CD14-positive monocyte (primary cell): ENCODE data around the gene SPEF2. TPM values are rescaled to one million over a fixed set of nuclear protein-coding genes. Genes with fewer than 3 reads are reported as not detected.

Experiments used
- DNase-seq, 3 donors: peaks; one replicate each; pipeline ENCODE4 v3.0.0-alpha.2; 2011 to 2022
- H2AFZ ChIP-seq: 2 replicates; pipeline ENCODE4 v1.6.0; 2012; ENCODE audit warnings: mild to moderate bottlenecking, low read depth, low read length, inconsistent platforms; ENCODE audit not compliant: insufficient read depth, poor library complexity, severe bottlenecking
- H3K27ac ChIP-seq, 2 donors: 1 replicate in 1 of 2; 2 replicates in 1 of 2; pipeline ENCODE4 v1.5.1; 2012 to 2013; ENCODE audit warnings: low read length in 2 of 2, control low read depth in 1 of 2, inconsistent platforms in 1 of 2, low read depth in 1 of 2, mild to moderate bottlenecking in 1 of 2
- H3K27me3 ChIP-seq, 2 donors: one replicate each; pipeline versions ENCODE4 v1.6.0 to v1.6.1; 2011 to 2013; ENCODE audit warnings: low read length in 2 of 2; ENCODE audit not compliant: control insufficient read depth in 2 of 2, insufficient read depth in 2 of 2
- H3K36me3 ChIP-seq, 2 donors: replicated peaks in 1 of 2; 1 replicate in 1 of 2; 2 replicates in 1 of 2; pipeline versions ENCODE4 v1.5.1 to v1.6.1; 2012 to 2013; ENCODE audit warnings: low read length in 2 of 2, control low read depth in 1 of 2, inconsistent platforms in 1 of 2, mild to moderate bottlenecking in 1 of 2; ENCODE audit not compliant: insufficient read depth in 2 of 2, control insufficient read depth in 1 of 2
- H3K4me1 ChIP-seq, 2 donors: 1 replicate in 1 of 2; 2 replicates in 1 of 2; pipeline versions ENCODE4 v1.5.1 to v1.6.1; 2012 to 2013; ENCODE audit warnings: low read length in 2 of 2, control low read depth in 1 of 2, inconsistent platforms in 1 of 2, mild to moderate bottlenecking in 1 of 2, moderate library complexity in 1 of 2; ENCODE audit not compliant: insufficient read depth in 2 of 2, control insufficient read depth in 1 of 2
- H3K4me2 ChIP-seq: replicated peaks from 2 replicates; pipeline ENCODE3; 2012; ENCODE audit warnings: low read length, moderate library complexity, mild to moderate bottlenecking; ENCODE audit not compliant: poor library complexity, severe bottlenecking; ENCODE audit errors: extremely low read depth
- H3K4me3 ChIP-seq, 3 experiments: fragments of 200-600 bp in 1 of 3; sonication (generic) in 1 of 3; replicated peaks in 1 of 3; 1 replicate in 2 of 3; 2 replicates in 1 of 3; pipeline ENCODE4 v1.5.1; 2011 to 2013; ENCODE audit warnings: low read length in 3 of 3, mild to moderate bottlenecking in 3 of 3, control low read depth in 2 of 3, low read depth in 2 of 3, inconsistent platforms in 1 of 3, moderate library complexity in 1 of 3
- H3K79me2 ChIP-seq: 2 replicates; pipeline ENCODE4 v1.6.0; 2012; ENCODE audit warnings: mild to moderate bottlenecking, control low read depth, inconsistent platforms, low read length, moderate library complexity; ENCODE audit not compliant: insufficient read depth
- H3K9ac ChIP-seq: 2 replicates; pipeline ENCODE4 v1.6.0; 2017; ENCODE audit warnings: low read length, mild to moderate bottlenecking; ENCODE audit not compliant: insufficient read depth, poor library complexity, severe bottlenecking
- H3K9me3 ChIP-seq, 2 donors: replicated peaks in 1 of 2; 1 replicate in 1 of 2; 2 replicates in 1 of 2; pipeline versions ENCODE4 v1.5.1 to v1.6.1; 2012 to 2013; ENCODE audit warnings: low read length in 2 of 2, control low read depth in 1 of 2; ENCODE audit not compliant: control insufficient read depth in 1 of 2, insufficient read depth in 1 of 2
- H4K20me1 ChIP-seq: 2 replicates; pipeline ENCODE4 v1.6.0; 2012; ENCODE audit warnings: mild to moderate bottlenecking, low read length, control low read depth, moderate library complexity; ENCODE audit not compliant: insufficient read depth
- H3K27ac Mint-ChIP-seq, 7 donors: one replicate each; pipeline ENCODE4 v1.8.0; 2020; ENCODE audit warnings: mild to moderate bottlenecking in 7 of 7, mixed read lengths in 7 of 7, moderate library complexity in 6 of 7, inconsistent platforms in 2 of 7
- H3K27me3 Mint-ChIP-seq, 3 donors: one replicate each; pipeline ENCODE4 v1.8.0; 2021 to 2022; ENCODE audit warnings: low read depth in 3 of 3, mild to moderate bottlenecking in 3 of 3, mixed read lengths in 3 of 3, moderate library complexity in 3 of 3, inconsistent platforms in 1 of 3
- H3K36me3 Mint-ChIP-seq, 2 donors: one replicate each; pipeline ENCODE4 v1.8.0; 2020; ENCODE audit warnings: mixed read lengths in 2 of 2, inconsistent platforms in 1 of 2, mild to moderate bottlenecking in 1 of 2
- H3K4me1 Mint-ChIP-seq: one replicate; pipeline ENCODE4 v1.8.0; 2020; ENCODE audit warnings: mild to moderate bottlenecking, mixed read lengths
- H3K4me3 Mint-ChIP-seq, 2 donors: one replicate each; pipeline ENCODE4 v1.8.0; 2020; ENCODE audit warnings: mild to moderate bottlenecking in 2 of 2, mixed read lengths in 2 of 2, moderate library complexity in 1 of 2
- H3K9me3 Mint-ChIP-seq, 7 donors: one replicate each; pipeline ENCODE4 v1.8.0; 2020 to 2022; ENCODE audit warnings: mixed read lengths in 7 of 7, mild to moderate bottlenecking in 6 of 7, moderate library complexity in 6 of 7, inconsistent platforms in 2 of 7
- WGBS: methylation state at CpG from one replicate; pipeline ENCODE4 v1.1.5; 2013; ENCODE audit warnings: missing lambda C conversion rate; ENCODE audit not compliant: insufficient coverage; 5-methylcytosine and 5-hydroxymethylcytosine counted together
- intact Hi-C, 2 donors: fragments of 100-400 bp; cut with micrococcal nuclease; formaldehyde crosslinking; loops; one replicate each; pipeline versions ENCODE4 v1.15.0 to v1.15.1; 2023
- polyA plus RNA-seq, 3 donors: library from polyadenylated mRNA; depleted of rRNA in 1 of 3; unstranded in 2 of 3; stranded (reverse) in 1 of 3; fragments of 300-500 nt in 2 of 3; fragments of >200 nt in 1 of 3; fragmentation: Illumina TruSeq in 2 of 3; gene quantifications; 1 replicate in 2 of 3; 2 replicates in 1 of 3; pipeline ENCODE4 v1.2.3, GENCODE V29; 2012 to 2021
- TF ChIP-seq, protein P1 (sequence below): fragments of 200-600 bp; IDR thresholded peaks from one replicate; pipeline ENCODE4 v1.8.0; 2022; ENCODE audit warnings: antibody characterized with exemption, mild to moderate bottlenecking

The SPEF2 gene
- polyA plus RNA-seq, 3 donors, result 0.46 to 0.96 (median 0.48) TPM

DNA sequence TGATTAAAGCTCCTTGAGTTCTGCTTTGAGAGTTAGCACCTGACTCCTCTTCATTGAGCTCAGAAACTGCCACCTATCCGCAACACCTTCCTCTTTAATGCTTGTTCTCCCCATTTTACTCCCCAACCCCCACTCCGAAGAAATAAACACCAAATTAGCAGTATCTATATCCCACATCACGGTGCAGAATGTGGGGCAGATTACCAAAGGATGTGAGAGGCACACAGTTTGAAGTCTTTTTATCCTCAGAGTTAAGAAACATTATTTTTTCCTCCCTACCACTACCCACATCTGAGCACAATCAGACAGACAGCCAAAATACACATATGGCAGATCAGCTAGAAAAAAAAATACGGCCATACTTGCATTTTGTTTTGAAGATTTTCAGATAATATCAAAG lies 212.9 kb downstream of the SPEF2 start:
- Histone ChIP-seq H3K4me2 (no peak overlapping the region), H3K27ac (no peak overlapping the region), H3K4me1 (no peaks in the 10 kb centered on the region), H3K36me3 (no peaks in the 10 kb centered on the region), H3K27me3 (no peaks in the 10 kb centered on the region), H3K79me2 (no peaks in the 10 kb centered on the region), H4K20me1 (no peaks in the 10 kb centered on the region), H3K4me3 (no peak overlapping the region), H3K9ac (no peak overlapping the region), H2AFZ (no peak overlapping the region), H3K9me3 (no peaks in the 10 kb centered on the region)
- 100% methylated on average over 1 of the region's 4 CpGs for WGBS
- intact Hi-C loops, result no loop called here
- TF ChIP-seq, protein P1, sequence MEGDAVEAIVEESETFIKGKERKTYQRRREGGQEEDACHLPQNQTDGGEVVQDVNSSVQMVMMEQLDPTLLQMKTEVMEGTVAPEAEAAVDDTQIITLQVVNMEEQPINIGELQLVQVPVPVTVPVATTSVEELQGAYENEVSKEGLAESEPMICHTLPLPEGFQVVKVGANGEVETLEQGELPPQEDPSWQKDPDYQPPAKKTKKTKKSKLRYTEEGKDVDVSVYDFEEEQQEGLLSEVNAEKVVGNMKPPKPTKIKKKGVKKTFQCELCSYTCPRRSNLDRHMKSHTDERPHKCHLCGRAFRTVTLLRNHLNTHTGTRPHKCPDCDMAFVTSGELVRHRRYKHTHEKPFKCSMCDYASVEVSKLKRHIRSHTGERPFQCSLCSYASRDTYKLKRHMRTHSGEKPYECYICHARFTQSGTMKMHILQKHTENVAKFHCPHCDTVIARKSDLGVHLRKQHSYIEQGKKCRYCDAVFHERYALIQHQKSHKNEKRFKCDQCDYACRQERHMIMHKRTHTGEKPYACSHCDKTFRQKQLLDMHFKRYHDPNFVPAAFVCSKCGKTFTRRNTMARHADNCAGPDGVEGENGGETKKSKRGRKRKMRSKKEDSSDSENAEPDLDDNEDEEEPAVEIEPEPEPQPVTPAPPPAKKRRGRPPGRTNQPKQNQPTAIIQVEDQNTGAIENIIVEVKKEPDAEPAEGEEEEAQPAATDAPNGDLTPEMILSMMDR, result no peak
- H3K4me1 Mint-ChIP-seq, result no peaks in the 10 kb centered on the region
- H3K4me3 Mint-ChIP-seq, result no peak overlapping the region
- DNase-seq, result no peak
- peaks cover 0 to 3% (median 0%) of the 10 kb centered on the region in 3 donors for H3K27me3 Mint-ChIP-seq
- H3K9me3 Mint-ChIP-seq, result peaks cover 0 to 1% (median 0%) of the 10 kb centered on the region in 7 donors
- no peak overlapping the region for H3K27ac Mint-ChIP-seq
- H3K36me3 Mint-ChIP-seq, result no peaks in the 10 kb centered on the region

- Histone ChIP-seq H3K27me3 (no peaks in the 10 kb centered on the region), H3K79me2 (no peaks in the 10 kb centered on the region), H3K9me3 (no peaks in the 10 kb centered on the region), H2AFZ (no peak overlapping the region), H3K27ac (no peak overlapping the region), H3K4me1 (no peaks in the 10 kb centered on the region), H3K4me2 (no peak overlapping the region), H3K36me3 (no peaks in the 10 kb centered on the region), H3K4me3 (no peak overlapping the region), H3K9ac (no peak overlapping the region), H4K20me1 (no peaks in the 10 kb centered on the region)
- Mint-ChIP-seq H3K36me3 (no peaks in the 10 kb centered on the region), H3K4me1 (no peaks in the 10 kb centered on the region), H3K27ac (no peak overlapping the region), H3K27me3 (no peaks in the 10 kb centered on the region), H3K9me3 (peaks cover 0 to 1% (median 0%) of the 10 kb centered on the region in 7 donors), H3K4me3 (no peak overlapping the region)
- intact Hi-C loops, result no loop called here
- WGBS, result no CpG with 5 or more reads among the region's 2 CpGs
- no peak for DNase-seq
- TF ChIP-seq, protein P1, result no peak
Observed at GRCh38 chr5:35832762-35833161, 215.1 kb downstream of the SPEF2 start.
